ENCODE measurements around the gene BMP4.
"Not testable (repeated sequence)": the region's sequence is repeated elsewhere in the genome, so short reads cannot be mapped to it uniquely, and the experiment has no call there.

The BMP4 gene

GRCh38 chr14:53984958-53985357 is 28.3 kb upstream of the BMP4 start:
- not testable (repeated sequence) for H3K4me1 ChIP-seq (ENCODE audit: control insufficient read depth, insufficient read depth, low read length, unreplicated experiment); H3K79me2 ChIP-seq (ENCODE audit: control insufficient read depth, insufficient read depth, low read length, unreplicated experiment); H3K4me3 ChIP-seq (ENCODE audit: low read depth, low read length); H2AFZ ChIP-seq (ENCODE audit: low read length, unreplicated experiment); H3K27ac ChIP-seq (ENCODE audit: low read depth, low read length); H3K36me3 ChIP-seq (ENCODE audit: insufficient read depth, low read length); H3K27me3 ChIP-seq (ENCODE audit: insufficient read depth, low read length)

GRCh38 chr14:53983112-53983511 is 26.5 kb upstream of the BMP4 start:
- no peaks in the 10 kb centered on the region for H3K79me2 ChIP-seq (ENCODE audit: control insufficient read depth, insufficient read depth, low read length, unreplicated experiment)
- no peaks in the 10 kb centered on the region for H3K36me3 ChIP-seq (ENCODE audit: insufficient read depth, low read length)
- no peaks in the 10 kb centered on the region for H3K27me3 ChIP-seq (ENCODE audit: insufficient read depth, low read length)
- no peak overlapping the region for H2AFZ ChIP-seq (ENCODE audit: low read length, unreplicated experiment)
- H3K27ac ChIP-seq (ENCODE audit: low read depth, low read length): no peak overlapping the region
- no peak overlapping the region for H3K4me3 ChIP-seq (ENCODE audit: low read depth, low read length)
- H3K4me1 ChIP-seq (ENCODE audit: control insufficient read depth, insufficient read depth, low read length, unreplicated experiment): peaks cover 19% of the 10 kb centered on the region

- Histone ChIP-seq H3K36me3 (ENCODE audit: insufficient read depth, low read length) (no peaks in the 10 kb centered on the region), H3K4me3 (ENCODE audit: low read depth, low read length) (no peak overlapping the region), H3K4me1 (ENCODE audit: control insufficient read depth, insufficient read depth, low read length, unreplicated experiment) (peaks cover 19% of the 10 kb centered on the region), H3K27ac (ENCODE audit: low read depth, low read length) (no peak overlapping the region), H2AFZ (ENCODE audit: low read length, unreplicated experiment) (no peak overlapping the region), H3K79me2 (ENCODE audit: control insufficient read depth, insufficient read depth, low read length, unreplicated experiment) (no peaks in the 10 kb centered on the region), H3K27me3 (ENCODE audit: insufficient read depth, low read length) (no peaks in the 10 kb centered on the region)
Observed at GRCh38 chr14:53982546-53982945, 25.9 kb upstream of the BMP4 start.

- H3K36me3 ChIP-seq (ENCODE audit: insufficient read depth, low read length): no peaks in the 10 kb centered on the region
- no peaks in the 10 kb centered on the region for H3K27me3 ChIP-seq (ENCODE audit: insufficient read depth, low read length)
- H2AFZ ChIP-seq (ENCODE audit: low read length, unreplicated experiment): no peak overlapping the region
- H3K4me1 ChIP-seq (ENCODE audit: control insufficient read depth, insufficient read depth, low read length, unreplicated experiment): peaks cover 19% of the 10 kb centered on the region
- no peaks in the 10 kb centered on the region for H3K79me2 ChIP-seq (ENCODE audit: control insufficient read depth, insufficient read depth, low read length, unreplicated experiment)
- H3K27ac ChIP-seq (ENCODE audit: low read depth, low read length): no peak overlapping the region
- H3K4me3 ChIP-seq (ENCODE audit: low read depth, low read length): no peak overlapping the region
Observed at GRCh38 chr14:53979747-53980642, 23.4 kb upstream of the BMP4 start.

- Histone ChIP-seq H3K27me3 (ENCODE audit: insufficient read depth, low read length) (peaks cover 5% of the 10 kb centered on the region; the same call in 1 of the 2 replicates), H3K27ac (ENCODE audit: low read depth, low read length) (no peak overlapping the region), H3K4me3 (ENCODE audit: low read depth, low read length) (no peak overlapping the region), H3K4me1 (ENCODE audit: control insufficient read depth, insufficient read depth, low read length, unreplicated experiment) (peaks cover 19% of the 10 kb centered on the region), H3K79me2 (ENCODE audit: control insufficient read depth, insufficient read depth, low read length, unreplicated experiment) (no peaks in the 10 kb centered on the region), H2AFZ (ENCODE audit: low read length, unreplicated experiment) (no peak overlapping the region), H3K36me3 (ENCODE audit: insufficient read depth, low read length) (no peaks in the 10 kb centered on the region)
Observed at GRCh38 chr14:53979113-53979681, 22.6 kb upstream of the BMP4 start.

- peaks cover 5% of the 10 kb centered on the region; the same call in 1 of the 2 replicates for H3K27me3 ChIP-seq (ENCODE audit: insufficient read depth, low read length)
- H3K4me1 ChIP-seq (ENCODE audit: control insufficient read depth, insufficient read depth, low read length, unreplicated experiment): peaks cover 19% of the 10 kb centered on the region
- H3K79me2 ChIP-seq (ENCODE audit: control insufficient read depth, insufficient read depth, low read length, unreplicated experiment): no peaks in the 10 kb centered on the region
- no peak overlapping the region for H3K27ac ChIP-seq (ENCODE audit: low read depth, low read length)
- H2AFZ ChIP-seq (ENCODE audit: low read length, unreplicated experiment): no peak overlapping the region
- H3K36me3 ChIP-seq (ENCODE audit: insufficient read depth, low read length): no peaks in the 10 kb centered on the region
- H3K4me3 ChIP-seq (ENCODE audit: low read depth, low read length): no peak overlapping the region
Observed at GRCh38 chr14:53978194-53978593, 21.6 kb upstream of the BMP4 start.

GRCh38 chr14:53975444-53975843 is 18.8 kb upstream of the BMP4 start:
- no peaks in the 10 kb centered on the region for H3K79me2 ChIP-seq (ENCODE audit: control insufficient read depth, insufficient read depth, low read length, unreplicated experiment)
- no peak overlapping the region for H3K27ac ChIP-seq (ENCODE audit: low read depth, low read length)
- H3K4me3 ChIP-seq (ENCODE audit: low read depth, low read length): no peak overlapping the region
- H3K4me1 ChIP-seq (ENCODE audit: control insufficient read depth, insufficient read depth, low read length, unreplicated experiment): peaks cover 13% of the 10 kb centered on the region
- peaks cover 5% of the 10 kb centered on the region for H3K27me3 ChIP-seq (ENCODE audit: insufficient read depth, low read length)
- no peak overlapping the region for H2AFZ ChIP-seq (ENCODE audit: low read length, unreplicated experiment)
- H3K36me3 ChIP-seq (ENCODE audit: insufficient read depth, low read length): no peaks in the 10 kb centered on the region

- no peak overlapping the region for H3K27ac ChIP-seq (ENCODE audit: low read depth, low read length)
- H3K36me3 ChIP-seq (ENCODE audit: insufficient read depth, low read length): no peaks in the 10 kb centered on the region
- H3K4me3 ChIP-seq (ENCODE audit: low read depth, low read length): no peak overlapping the region
- H3K27me3 ChIP-seq (ENCODE audit: insufficient read depth, low read length): peaks cover 5% of the 10 kb centered on the region
- no peaks in the 10 kb centered on the region for H3K4me1 ChIP-seq (ENCODE audit: control insufficient read depth, insufficient read depth, low read length, unreplicated experiment)
- no peaks in the 10 kb centered on the region for H3K79me2 ChIP-seq (ENCODE audit: control insufficient read depth, insufficient read depth, low read length, unreplicated experiment)
- H2AFZ ChIP-seq (ENCODE audit: low read length, unreplicated experiment): no peak overlapping the region
Observed at GRCh38 chr14:53971521-53971920, 14.9 kb upstream of the BMP4 start.

- Histone ChIP-seq H2AFZ (ENCODE audit: low read length, unreplicated experiment) (no peak overlapping the region), H3K36me3 (ENCODE audit: insufficient read depth, low read length) (no peaks in the 10 kb centered on the region), H3K4me3 (ENCODE audit: low read depth, low read length) (no peak overlapping the region), H3K4me1 (ENCODE audit: control insufficient read depth, insufficient read depth, low read length, unreplicated experiment) (no peaks in the 10 kb centered on the region), H3K27me3 (ENCODE audit: insufficient read depth, low read length) (peaks cover 5% of the 10 kb centered on the region), H3K79me2 (ENCODE audit: control insufficient read depth, insufficient read depth, low read length, unreplicated experiment) (no peaks in the 10 kb centered on the region), H3K27ac (ENCODE audit: low read depth, low read length) (no peak overlapping the region)
Observed at GRCh38 chr14:53969326-53969725, 12.7 kb upstream of the BMP4 start.

- Histone ChIP-seq H3K27me3 (ENCODE audit: insufficient read depth, low read length) (peaks cover 10% of the 10 kb centered on the region), H3K79me2 (ENCODE audit: control insufficient read depth, insufficient read depth, low read length, unreplicated experiment) (no peaks in the 10 kb centered on the region), H3K4me3 (ENCODE audit: low read depth, low read length) (no peak overlapping the region), H3K27ac (ENCODE audit: low read depth, low read length) (no peak overlapping the region), H3K4me1 (ENCODE audit: control insufficient read depth, insufficient read depth, low read length, unreplicated experiment) (no peaks in the 10 kb centered on the region), H2AFZ (ENCODE audit: low read length, unreplicated experiment) (no peak overlapping the region), H3K36me3 (ENCODE audit: insufficient read depth, low read length) (no peaks in the 10 kb centered on the region)
Observed at GRCh38 chr14:53968726-53969125, 12.1 kb upstream of the BMP4 start.

GRCh38 chr14:53967606-53968005 is 11.0 kb upstream of the BMP4 start:
- Histone ChIP-seq H2AFZ (ENCODE audit: low read length, unreplicated experiment) (no peak overlapping the region), H3K27ac (ENCODE audit: low read depth, low read length) (no peak overlapping the region), H3K4me3 (ENCODE audit: low read depth, low read length) (no peak overlapping the region), H3K36me3 (ENCODE audit: insufficient read depth, low read length) (no peaks in the 10 kb centered on the region), H3K79me2 (ENCODE audit: control insufficient read depth, insufficient read depth, low read length, unreplicated experiment) (no peaks in the 10 kb centered on the region), H3K4me1 (ENCODE audit: control insufficient read depth, insufficient read depth, low read length, unreplicated experiment) (no peaks in the 10 kb centered on the region), H3K27me3 (ENCODE audit: insufficient read depth, low read length) (peaks cover 21% of the 10 kb centered on the region)

Measured in ACC112 (cell line).